Measurements from ENCODE around the gene CCL21. TPM values are rescaled to one million over a fixed set of nuclear protein-coding genes. Genes with fewer than 3 reads are reported as not detected.
"Not testable (repeated sequence)": the region's sequence is repeated elsewhere in the genome, so short reads cannot be mapped to it uniquely, and the experiment has no call there.

CCL21 gene
- total RNA-seq: 174 TPM

GRCh38 chr9:34710023-34710422 is at the start of gene CCL21:
Gene CCL21, minus strand, starts transcription at chr9:34710136. Its CDS starts 70 bp downstream, at chr9:34710066.
- Histone ChIP-seq H3K9me3 (no peaks in the 10 kb centered on the region), H3K4me3 (no peak within 1 kb of the TSS), H3K27ac (no peak within 1 kb of the TSS), H3K4me1 (peaks cover 4% of the 10 kb centered on the region), H3K27me3 (no peaks in the 10 kb centered on the region), H3K36me3 (no peaks in the 10 kb centered on the region)
- intact Hi-C loops (cut with DNase I): no loop called here
- TF ChIP-seq, protein P1, sequence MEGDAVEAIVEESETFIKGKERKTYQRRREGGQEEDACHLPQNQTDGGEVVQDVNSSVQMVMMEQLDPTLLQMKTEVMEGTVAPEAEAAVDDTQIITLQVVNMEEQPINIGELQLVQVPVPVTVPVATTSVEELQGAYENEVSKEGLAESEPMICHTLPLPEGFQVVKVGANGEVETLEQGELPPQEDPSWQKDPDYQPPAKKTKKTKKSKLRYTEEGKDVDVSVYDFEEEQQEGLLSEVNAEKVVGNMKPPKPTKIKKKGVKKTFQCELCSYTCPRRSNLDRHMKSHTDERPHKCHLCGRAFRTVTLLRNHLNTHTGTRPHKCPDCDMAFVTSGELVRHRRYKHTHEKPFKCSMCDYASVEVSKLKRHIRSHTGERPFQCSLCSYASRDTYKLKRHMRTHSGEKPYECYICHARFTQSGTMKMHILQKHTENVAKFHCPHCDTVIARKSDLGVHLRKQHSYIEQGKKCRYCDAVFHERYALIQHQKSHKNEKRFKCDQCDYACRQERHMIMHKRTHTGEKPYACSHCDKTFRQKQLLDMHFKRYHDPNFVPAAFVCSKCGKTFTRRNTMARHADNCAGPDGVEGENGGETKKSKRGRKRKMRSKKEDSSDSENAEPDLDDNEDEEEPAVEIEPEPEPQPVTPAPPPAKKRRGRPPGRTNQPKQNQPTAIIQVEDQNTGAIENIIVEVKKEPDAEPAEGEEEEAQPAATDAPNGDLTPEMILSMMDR (IDR thresholded peaks at IDR 0.05): no peak
- no peak for TF ChIP-seq POLR2A (IDR thresholded peaks at IDR 0.05)
- TF ChIP-seq POLR2AphosphoS5 (IDR thresholded peaks at IDR 0.05; ENCODE audit: insufficient read depth in 1 of 2, low read depth in 1 of 2): no peak
- no peak for DNase-seq (ENCODE audit: extremely low spot score in 2 of 2)

GRCh38 chr9:34759432-34760134 is 49.6 kb upstream of the CCL21 start:
- TF ChIP-seq POLR2AphosphoS5 (IDR thresholded peaks at IDR 0.05; ENCODE audit: insufficient read depth in 1 of 2, low read depth in 1 of 2) (no peak), POLR2A (IDR thresholded peaks at IDR 0.05) (no peak)
- TF ChIP-seq, protein P1 (IDR thresholded peaks at IDR 0.05): no peak
- H3K9me3 ChIP-seq: no peaks in the 10 kb centered on the region
- no peaks in the 10 kb centered on the region for H3K4me1 ChIP-seq
- DNase-seq (ENCODE audit: extremely low spot score in 2 of 2): no peak
- no peak overlapping the region for H3K27ac ChIP-seq
- H3K4me3 ChIP-seq: no peak overlapping the region
- intact Hi-C loops (cut with DNase I): no loop called here
- H3K36me3 ChIP-seq: no peaks in the 10 kb centered on the region
- H3K27me3 ChIP-seq: no peaks in the 10 kb centered on the region

DNA sequence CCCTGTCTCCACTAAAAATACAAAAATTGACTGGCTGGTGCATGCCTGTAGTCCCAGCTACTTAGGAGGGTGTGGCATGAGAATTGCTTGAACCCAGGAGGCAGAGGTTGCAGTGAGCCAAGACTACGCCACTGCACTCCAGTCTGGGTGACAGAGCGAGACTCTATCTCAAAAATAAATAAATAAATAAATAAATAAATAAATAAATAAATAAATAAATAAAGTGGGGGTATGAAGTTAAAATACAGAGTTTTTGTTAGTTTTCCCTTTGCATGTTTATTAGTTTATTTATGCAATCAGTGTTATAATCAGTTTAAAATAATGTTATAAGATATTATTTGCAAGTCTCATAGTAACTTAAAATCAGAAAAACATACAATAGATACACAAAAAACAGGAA is 40.4 kb upstream of the CCL21 start:
- H3K4me3 ChIP-seq; H3K4me1 ChIP-seq; intact Hi-C loops (cut with DNase I); H3K27ac ChIP-seq; H3K9me3 ChIP-seq; H3K36me3 ChIP-seq; DNase-seq (ENCODE audit: extremely low spot score in 2 of 2); H3K27me3 ChIP-seq: not testable (repeated sequence)

GRCh38 chr9:34746526-34746925 is 36.6 kb upstream of the CCL21 start:
- H3K4me1 ChIP-seq: peaks cover 9% of the 10 kb centered on the region
- no peaks in the 10 kb centered on the region for H3K27me3 ChIP-seq
- intact Hi-C loops (cut with DNase I): no loop called here
- no peak for DNase-seq (ENCODE audit: extremely low spot score in 2 of 2)
- no peaks in the 10 kb centered on the region for H3K9me3 ChIP-seq
- H3K36me3 ChIP-seq: no peaks in the 10 kb centered on the region
- H3K4me3 ChIP-seq: no peak overlapping the region
- TF ChIP-seq, protein P1 (IDR thresholded peaks at IDR 0.05): no peak
- no peak for TF ChIP-seq POLR2A (IDR thresholded peaks at IDR 0.05)
- no peak for TF ChIP-seq POLR2AphosphoS5 (IDR thresholded peaks at IDR 0.05; ENCODE audit: insufficient read depth in 1 of 2, low read depth in 1 of 2)
- no peak overlapping the region for H3K27ac ChIP-seq

- no peak for DNase-seq (ENCODE audit: extremely low spot score in 2 of 2)
- no peaks in the 10 kb centered on the region for H3K36me3 ChIP-seq
- H3K9me3 ChIP-seq: no peaks in the 10 kb centered on the region
- intact Hi-C loops (cut with DNase I): no loop called here
- no peak overlapping the region for H3K4me3 ChIP-seq
- no peak for TF ChIP-seq POLR2A (IDR thresholded peaks at IDR 0.05)
- peak in 1 of 2 donors; percentile 38 for TF ChIP-seq POLR2AphosphoS5 (IDR thresholded peaks at IDR 0.05; ENCODE audit: insufficient read depth in 1 of 2, low read depth in 1 of 2)
- TF ChIP-seq, protein P1 (IDR thresholded peaks at IDR 0.05): no peak
- H3K27ac ChIP-seq: no peak overlapping the region
- H3K4me1 ChIP-seq: peaks cover 9% of the 10 kb centered on the region
- no peaks in the 10 kb centered on the region for H3K27me3 ChIP-seq
Measured at GRCh38 chr9:34744295-34745221, 34.6 kb upstream of the CCL21 start.

Measured in vagina (tissue), 2 donors.